ENCODE data around the gene ST6GALNAC3. TPM values are rescaled to one million over a fixed set of nuclear protein-coding genes. Genes with fewer than 3 reads are reported as not detected.

The ST6GALNAC3 gene
- total RNA-seq, 1 donor from 2014 or later: 7.2 TPM

DNA sequence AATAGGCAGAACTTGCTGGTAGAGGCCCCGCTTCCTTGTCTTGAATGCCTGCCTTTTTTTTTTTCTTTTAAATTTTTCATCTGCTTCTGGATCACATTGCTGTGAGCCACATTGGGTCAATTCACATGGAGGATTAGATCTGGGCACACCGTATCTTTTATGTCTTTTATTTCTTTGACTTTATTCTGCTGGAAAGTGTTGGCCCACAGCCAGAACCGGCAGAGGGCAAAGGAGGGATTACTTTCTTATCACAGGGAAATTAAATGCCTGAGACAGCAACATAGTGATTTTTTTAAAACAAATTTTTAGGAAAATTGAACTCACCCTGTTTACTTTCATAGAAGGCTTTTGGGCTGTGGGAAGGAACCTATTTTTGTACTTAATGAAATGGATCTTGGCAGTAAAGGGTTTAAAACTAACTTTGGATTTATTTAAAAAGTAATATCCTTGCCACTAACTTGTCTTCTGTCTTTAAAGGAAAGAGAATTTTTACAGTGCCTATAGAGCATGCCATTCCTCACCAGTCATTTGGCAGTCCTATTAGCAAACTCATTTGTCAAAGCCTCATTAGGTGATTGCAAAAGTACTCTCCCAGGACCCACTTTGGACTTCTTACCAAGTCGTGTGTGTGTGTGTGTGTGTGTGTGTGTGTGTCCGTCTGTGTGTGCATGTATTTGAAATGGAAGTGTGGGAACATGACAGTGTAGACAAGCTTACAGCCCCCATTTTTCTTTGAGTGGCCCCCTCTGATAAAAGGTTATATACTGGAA lies 68.4 kb downstream of the ST6GALNAC3 start:
- DNase-seq (ENCODE audit: low spot score): peak; percentile 42

DNA sequence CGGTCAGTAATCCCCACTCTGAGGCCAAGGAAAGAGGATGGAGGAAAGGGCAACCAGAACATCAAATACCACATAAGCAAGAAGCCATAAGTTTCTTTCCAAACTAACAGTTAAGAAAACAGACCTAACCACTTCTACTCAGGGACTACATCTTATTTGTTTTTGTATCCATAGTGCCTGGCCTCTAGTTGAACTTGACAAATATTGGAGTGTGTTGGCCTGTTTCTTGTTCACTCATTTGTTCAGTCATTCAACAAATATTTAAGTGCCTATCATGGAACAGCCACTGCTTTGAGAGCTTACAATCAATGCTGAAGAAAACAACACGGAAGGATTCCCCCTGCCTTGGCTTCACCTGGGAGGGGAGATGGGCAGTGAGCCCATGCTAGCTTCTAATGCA lies 69.7 kb downstream of the ST6GALNAC3 start:
- no peak for DNase-seq (ENCODE audit: low spot score)

DNA sequence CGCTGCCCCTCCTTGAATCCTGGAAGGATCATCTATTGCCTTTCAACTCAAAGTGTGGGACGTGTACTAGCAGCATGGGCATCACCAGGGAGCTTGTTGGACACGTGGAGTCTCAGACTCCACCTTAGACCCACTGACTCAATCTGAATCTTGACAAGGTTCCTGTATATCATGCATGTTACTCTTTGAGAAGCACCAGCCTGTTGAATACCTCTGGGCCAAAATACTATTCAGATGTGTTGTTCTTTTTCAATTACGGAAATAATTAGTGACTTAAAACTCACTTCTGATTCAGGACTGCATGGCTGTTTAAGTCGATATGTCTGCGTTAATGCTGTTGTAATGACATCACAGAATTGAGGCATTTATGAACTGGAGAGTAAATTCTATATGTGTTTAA lies 70.8 kb downstream of the ST6GALNAC3 start:
- no peak for DNase-seq (ENCODE audit: low spot score)

DNA sequence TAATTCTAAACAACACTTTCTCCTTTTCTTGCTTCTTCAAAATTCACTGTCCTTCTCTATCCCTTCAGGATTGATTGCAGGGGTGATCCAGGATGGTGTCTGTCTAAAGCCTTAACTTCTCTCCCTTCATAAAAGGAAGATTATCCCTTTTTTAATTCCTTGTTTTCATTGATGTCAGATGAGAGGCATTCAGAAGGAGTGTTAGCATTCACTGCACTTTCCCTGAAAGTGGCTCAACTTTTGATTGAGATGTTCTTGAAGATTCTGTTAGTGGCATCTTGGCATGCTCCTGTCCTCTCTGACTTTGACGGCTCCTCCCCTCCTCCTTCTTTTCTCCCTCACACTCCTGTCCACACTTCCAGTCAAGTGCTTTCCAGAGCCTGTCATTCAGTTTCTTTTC lies 71.6 kb downstream of the ST6GALNAC3 start:
- no peak for DNase-seq (ENCODE audit: low spot score)

DNA sequence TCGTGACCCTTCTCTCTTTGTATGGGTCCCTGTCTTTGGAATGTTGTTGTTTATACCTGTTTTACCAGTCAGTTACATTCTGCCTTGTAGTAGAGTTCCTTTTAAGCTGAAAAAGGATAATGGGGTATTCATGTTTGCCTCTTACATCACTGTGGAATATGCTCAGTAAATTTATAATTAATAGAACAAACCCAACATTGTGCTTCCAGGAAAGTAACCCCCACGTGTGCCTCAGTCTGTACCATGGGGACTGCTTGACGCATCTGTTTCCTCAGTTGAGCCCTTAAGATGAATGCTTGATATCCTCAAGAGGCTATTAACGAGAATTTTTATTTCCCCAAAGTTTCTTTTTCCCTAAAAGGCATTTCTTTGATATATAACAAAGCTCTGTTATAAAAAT lies 73.4 kb downstream of the ST6GALNAC3 start:
- DNase-seq (ENCODE audit: low spot score): no peak

DNA sequence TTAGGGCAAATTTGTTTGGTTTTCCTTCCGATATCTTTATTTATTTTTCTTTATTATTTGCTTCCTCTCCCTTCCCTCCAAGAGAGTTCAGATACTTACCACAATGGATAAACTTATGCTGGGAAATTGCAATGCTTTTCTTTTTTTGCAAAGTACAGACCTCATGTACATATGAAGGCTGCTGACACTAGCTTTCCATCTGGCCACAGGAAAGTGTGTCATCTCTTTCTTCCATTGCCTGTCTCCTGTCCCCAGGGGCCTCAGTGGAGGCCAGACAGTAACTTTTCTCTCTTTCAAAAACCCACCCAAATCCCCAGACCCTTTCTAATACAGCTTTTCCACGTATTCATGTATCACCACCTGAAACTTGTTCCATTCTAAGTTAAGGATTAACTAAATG lies 73.9 kb downstream of the ST6GALNAC3 start:
- DNase-seq (ENCODE audit: low spot score): no peak

DNA sequence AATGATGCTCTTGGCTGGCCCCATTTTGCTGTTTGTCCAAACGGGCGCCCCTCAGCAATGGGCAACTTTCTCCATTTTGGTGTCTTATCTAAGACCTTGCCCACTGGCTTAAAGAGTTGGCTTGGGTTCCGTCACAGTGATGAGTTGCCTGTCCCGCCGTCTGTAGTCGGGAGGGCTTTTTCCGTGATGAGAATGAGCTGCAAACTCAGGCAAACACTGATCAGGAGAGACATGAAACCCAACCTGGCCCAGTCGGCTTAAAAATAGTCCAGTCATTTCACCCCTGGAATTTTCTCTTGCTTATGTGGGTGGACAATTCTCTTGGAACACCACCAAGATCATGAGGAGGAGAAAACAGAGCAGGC lies 79.3 kb downstream of the ST6GALNAC3 start:
- DNase-seq (ENCODE audit: low spot score): no peak

DNA sequence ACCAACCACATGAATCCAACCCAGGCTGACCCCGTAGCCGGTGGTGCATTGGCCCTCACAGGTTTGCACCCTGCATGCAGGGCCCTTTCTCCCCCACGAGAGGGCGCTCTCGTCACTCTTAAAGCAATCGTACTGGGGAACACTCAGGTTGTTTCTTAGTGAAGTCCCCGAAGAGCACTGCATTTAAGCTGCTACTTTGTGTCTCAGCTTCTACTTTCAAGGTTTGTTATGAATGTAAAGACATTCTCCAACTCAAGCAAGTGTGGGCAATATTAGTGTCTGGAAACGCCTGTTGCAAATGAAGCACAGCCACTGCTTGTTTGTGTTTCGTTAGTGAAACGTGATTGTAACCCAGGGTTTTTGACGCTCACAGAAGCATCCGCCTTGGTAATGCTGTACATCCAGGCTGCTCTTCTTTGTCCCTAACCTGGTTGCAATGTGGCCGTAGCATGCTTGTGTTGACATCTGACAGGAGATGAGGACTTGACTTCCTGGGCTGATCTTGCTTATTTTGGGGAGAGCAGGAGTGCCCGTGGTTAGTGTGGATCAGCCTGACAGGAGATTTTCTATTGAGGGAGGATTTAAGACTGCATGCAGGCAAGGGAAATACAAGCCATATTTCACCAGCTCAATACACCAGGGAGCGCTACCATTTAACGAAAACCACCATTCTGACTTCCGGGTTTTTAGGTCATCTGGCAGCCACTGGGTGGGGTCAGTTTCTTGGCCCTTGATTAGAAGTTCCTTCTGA lies 79.8 kb downstream of the ST6GALNAC3 start:
- peak; percentile 76 for DNase-seq (ENCODE audit: low spot score)

DNA sequence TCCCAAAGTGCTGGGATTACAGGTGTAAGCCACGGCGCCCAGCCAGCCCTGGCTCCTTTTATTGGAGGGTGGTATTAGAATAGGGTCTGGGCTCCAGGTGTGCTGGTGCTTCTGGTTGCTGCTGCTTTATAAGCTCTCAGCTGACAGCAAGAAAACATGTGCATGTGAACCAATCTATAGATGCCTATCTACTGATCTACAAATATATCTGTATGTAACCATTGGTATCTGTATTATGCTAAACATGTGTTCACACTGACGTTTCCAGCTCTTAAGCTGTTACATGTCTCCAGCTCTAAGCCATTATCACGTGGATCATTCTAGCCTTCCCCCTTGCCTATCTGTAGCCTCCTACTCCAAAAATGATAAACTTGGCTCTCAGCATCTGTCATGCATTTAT lies 82.4 kb downstream of the ST6GALNAC3 start:
- no peak for DNase-seq (ENCODE audit: low spot score)

DNA sequence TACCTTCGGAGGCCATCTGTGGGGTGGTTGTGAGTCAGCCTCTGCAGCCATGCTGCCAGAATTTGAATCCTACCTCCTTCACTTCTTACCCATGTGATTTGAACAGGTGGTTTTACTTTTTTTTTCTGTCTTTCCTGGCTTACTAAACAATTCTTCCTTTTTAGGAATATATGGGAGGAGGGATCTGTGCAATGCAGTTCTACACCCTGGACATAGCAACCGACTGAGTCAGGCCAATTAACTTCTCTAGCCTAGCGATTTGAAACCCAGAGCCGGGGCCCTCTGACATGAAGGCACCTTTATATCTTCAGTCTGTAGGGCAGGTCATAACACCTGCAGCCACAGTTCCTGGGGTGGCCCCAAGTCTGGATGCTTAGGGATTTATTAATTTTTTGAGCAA lies 83.6 kb downstream of the ST6GALNAC3 start:
- DNase-seq (ENCODE audit: low spot score): no peak

DNA sequence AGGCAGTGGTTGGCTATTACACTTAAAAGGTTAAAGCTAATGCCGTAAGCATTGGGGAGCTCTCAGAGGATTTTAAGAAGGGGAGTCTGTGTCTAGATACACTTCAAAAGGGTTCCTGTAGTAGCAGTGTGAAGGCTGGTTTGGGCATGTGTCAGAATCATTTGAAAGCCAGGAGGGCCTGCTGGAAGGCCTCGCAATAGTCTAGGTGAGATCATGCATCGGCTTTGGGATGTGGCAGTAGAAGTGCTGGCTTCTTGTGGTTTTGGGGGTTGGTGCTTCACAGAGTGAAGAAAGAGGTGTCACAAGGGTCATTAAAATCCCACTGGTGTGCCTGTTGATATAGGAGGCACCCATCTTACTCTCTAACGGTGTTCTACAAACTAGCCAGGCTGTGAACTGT lies 85.7 kb downstream of the ST6GALNAC3 start:
- no peak for DNase-seq (ENCODE audit: low spot score)

DNA sequence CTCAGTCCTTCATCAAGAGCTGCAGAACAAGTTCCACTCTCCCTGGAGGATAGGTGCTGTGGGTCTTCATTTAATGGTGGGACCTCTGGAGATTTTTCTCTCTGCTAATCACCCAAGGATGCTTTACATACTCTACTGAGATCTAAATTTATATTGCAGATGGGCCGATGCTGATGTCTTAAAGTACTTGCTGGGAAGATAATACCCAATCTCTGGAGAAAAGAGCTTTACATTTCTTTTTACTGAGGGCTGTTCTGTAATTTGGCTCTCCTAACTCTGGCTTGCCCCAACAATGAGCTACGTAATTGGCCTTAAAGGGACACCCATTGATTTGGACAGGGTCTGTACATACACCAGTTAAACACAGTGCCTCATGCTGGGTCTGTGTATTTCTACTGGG lies 86.9 kb downstream of the ST6GALNAC3 start:
- no peak for DNase-seq (ENCODE audit: low spot score)

DNA sequence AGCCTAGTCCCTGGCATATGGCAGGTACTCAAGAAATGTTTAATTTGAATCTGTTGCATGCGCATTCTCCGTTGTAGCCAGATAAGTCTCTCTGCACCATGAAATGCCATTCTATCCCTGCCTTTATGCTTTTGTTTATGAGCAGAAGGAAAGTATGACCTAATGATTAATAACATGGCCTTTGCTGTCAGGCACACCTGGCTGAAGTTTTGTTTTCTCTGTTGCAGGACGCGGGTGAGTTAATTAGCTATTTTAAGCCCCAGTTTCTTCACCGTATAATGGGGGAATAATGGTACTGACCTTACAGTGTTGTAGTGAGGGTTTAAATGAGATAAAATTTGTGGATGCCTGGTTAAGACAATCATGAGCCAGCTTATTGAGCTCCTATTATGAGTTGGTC lies 87.7 kb downstream of the ST6GALNAC3 start:
- DNase-seq (ENCODE audit: low spot score): no peak

DNA sequence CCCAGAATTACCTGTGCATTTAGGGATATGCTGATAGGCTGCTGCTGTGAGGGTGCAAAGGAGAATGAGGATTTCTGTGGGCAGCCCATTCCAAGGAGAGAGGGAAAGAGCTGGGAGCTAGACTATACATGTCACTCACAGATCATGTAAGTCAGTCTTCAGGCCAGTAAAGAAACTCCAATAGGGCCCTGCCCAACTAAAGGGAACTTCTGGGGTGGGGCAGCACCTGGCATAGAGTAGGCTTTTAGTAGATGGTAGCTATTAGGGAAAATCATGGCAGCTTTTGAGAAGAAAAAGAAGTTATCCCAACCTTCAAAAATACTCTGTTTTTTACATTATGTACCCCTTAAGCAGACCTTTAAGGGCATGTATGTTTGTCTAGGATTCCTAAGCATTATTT lies 89.6 kb downstream of the ST6GALNAC3 start:
- no peak for DNase-seq (ENCODE audit: low spot score)

DNA sequence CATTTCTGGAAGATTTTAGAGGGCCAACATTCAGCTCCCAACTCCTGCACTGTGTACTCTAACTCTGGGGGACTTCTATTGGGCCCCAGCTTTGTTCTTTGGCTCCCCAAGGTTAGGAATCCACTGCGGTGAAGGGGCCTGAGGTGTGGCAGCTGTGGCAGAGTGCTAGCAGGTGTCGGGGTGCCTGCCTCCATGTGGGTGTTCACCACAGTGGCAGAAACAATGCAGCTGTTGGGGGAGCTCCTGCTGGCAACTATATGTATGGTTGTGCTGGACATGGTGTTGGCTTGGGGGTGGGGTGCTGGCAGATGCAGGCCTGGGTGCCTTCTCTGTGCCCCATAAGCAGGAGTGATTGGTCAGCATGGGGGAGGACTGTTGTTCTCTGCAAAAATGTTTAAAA lies 95.5 kb downstream of the ST6GALNAC3 start:
- DNase-seq (ENCODE audit: low spot score): no peak

DNA sequence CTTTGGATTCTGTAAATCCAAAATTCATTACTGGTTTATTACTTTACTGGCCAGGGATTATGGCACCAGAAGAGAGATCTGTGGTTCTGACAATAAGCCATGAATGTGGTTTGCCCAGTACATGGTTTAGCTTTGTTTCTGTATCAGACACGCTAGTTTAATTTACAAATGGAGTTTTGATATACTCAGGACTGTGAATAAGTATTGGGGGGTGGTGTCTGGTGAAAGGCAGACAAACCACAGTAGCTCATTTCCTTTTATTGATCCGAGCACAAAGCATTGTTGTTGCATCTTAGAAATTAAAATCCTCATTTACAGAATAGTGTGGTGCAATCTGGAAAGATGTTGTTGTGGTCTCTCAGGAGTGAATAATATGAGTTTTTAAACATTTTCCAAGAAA lies 96.0 kb downstream of the ST6GALNAC3 start:
- no peak for DNase-seq (ENCODE audit: low spot score)

DNA sequence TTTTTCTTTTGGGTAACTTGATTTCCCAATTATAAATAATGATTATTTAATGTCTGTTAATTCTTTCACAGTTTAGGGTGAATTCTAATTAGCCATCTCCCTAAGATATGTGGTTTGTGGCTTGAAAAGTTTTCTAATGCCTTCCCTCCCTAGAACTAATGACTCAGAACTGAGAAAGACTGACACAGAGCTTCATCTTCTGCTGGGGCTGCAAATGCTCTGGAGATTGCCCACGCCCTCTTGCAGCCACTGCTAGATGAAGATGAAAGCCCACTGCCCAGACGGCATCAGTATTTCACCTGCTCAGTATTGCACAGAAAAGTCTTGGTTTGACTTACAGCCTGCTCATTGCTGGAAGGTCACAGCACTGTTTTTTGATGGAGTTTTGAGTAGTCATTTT lies 101.5 kb downstream of the ST6GALNAC3 start:
- no peak for DNase-seq (ENCODE audit: low spot score)

DNA sequence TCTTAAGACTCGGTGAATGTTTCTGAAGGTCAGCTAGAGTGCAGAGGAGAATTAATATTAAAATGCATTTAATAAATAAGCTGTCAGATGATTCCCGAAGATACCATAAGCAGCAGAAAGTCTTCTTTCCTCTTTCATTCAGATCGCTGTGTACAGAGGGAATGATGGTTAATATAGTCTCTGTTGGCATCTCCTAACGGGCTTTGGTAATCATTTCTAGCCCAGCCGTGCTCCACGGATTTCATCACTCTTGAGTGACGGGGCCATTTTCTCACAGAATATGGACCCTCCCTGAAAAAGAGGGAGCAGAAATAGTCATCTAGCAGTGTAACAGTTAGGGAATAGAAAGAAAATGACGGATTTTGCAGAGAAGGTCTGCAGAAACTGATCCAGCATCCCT lies 103.1 kb downstream of the ST6GALNAC3 start:
- DNase-seq (ENCODE audit: low spot score): no peak

DNA sequence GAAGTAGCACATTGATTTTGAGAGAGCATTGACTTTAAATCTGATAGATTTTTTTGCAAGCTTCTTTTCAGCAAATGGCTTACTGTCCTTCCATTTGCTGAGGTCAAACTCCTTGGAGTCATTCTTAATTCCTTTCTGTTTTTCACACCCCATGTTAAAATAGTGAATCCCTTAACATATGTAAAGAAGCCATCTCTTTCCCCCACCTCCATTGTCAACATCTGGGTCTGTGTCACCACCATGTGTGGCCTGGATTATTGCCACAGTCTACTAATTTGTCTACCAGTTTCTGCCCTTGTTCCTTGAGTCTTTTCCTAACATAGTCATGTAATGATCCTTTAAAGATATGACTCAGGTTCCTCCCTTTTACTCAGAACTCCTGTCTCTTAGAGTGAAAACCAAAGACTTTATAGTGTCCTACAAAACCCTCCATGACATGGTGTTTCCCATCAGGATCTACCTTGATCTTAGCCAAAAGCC lies 104.7 kb downstream of the ST6GALNAC3 start:
- DNase-seq (ENCODE audit: low spot score): no peak

DNA sequence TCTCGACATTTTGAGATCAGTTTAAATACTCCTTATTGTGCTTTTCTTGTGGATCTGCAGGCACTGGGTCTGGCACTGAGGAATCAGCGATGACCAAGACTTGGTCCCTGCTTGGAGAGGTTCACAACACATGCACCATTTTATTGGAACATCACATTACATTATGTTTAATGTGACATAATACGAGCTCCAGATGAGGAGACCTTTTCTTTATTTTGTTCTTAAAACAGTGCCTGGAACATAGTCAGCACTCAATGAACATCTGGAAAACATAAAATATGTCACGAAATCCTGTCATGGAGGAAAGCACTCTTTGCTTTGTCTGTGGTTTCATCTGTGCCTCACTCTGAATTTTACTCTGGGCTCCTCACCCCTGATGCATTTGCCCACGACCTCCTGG lies 110.7 kb downstream of the ST6GALNAC3 start:
- no peak for DNase-seq (ENCODE audit: low spot score)

DNA sequence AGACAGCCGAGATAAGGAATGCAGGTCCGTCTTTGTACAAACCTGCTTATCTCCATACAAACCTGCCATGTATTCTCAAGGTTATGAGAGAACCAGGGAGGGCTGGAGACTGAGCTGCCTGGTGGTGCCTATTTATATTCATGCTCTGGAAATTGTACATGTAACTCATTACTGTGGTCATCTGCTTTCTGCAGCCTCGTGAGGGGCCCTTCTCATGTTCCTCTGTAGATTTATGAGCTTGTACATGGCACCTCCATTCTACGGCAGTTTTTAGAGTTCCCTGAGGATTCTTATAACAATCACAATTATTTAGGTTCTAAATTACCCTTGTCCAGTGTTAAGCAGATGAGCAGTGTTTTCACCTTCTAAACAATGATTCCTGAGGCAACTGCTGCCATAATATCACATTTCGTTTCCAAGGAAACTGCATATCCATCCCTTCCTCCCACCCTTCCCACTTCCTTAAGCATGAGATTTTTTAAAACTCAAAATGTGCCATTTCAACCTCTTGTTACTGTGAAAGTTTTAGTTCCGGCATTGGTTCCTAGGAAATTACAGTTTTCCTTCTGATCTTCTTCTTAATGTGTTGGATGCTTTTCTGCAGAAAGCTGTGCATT lies 112.1 kb downstream of the ST6GALNAC3 start:
- no peak for DNase-seq (ENCODE audit: low spot score)

DNA sequence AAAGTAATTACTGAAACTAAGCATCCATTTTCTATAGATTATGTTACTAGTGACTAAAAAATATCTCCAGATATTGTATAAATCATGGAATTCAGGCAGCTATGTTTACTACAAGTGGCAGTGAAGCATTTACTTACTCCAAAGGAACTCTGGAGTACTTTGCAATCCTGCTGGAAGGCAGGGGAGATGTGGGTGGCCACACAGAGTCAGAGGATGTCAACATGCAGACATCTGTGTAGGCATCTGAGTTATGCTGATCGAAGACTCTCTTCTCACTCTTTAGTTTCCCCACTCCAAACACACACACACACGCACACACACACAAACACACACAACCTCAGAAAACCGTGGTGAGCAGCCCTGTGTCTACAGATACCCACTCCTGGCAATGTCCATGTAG lies 112.9 kb downstream of the ST6GALNAC3 start:
- DNase-seq (ENCODE audit: low spot score): no peak

DNA sequence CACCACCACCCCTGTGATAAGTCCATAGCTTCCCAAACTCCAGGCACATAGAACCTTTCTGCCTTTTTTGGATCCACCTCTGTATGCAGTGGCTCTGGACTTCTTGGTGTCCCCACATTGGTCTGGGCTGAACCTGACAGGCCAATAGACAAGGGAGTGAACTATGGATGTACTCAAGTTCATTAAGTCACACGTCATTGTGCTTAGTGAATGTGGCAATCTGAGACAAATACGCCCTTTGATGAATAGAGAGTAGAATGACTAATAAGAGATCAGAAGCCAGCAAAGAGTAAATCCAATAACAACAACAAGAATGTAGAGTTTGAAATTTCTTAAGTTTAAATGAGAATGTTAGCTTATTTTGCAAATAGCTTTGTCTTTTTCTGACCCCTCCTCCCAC lies 114.8 kb downstream of the ST6GALNAC3 start:
- no peak for DNase-seq (ENCODE audit: low spot score)
